ENCODE results near the gene ANAPC2.

Gene ANAPC2

DNA sequence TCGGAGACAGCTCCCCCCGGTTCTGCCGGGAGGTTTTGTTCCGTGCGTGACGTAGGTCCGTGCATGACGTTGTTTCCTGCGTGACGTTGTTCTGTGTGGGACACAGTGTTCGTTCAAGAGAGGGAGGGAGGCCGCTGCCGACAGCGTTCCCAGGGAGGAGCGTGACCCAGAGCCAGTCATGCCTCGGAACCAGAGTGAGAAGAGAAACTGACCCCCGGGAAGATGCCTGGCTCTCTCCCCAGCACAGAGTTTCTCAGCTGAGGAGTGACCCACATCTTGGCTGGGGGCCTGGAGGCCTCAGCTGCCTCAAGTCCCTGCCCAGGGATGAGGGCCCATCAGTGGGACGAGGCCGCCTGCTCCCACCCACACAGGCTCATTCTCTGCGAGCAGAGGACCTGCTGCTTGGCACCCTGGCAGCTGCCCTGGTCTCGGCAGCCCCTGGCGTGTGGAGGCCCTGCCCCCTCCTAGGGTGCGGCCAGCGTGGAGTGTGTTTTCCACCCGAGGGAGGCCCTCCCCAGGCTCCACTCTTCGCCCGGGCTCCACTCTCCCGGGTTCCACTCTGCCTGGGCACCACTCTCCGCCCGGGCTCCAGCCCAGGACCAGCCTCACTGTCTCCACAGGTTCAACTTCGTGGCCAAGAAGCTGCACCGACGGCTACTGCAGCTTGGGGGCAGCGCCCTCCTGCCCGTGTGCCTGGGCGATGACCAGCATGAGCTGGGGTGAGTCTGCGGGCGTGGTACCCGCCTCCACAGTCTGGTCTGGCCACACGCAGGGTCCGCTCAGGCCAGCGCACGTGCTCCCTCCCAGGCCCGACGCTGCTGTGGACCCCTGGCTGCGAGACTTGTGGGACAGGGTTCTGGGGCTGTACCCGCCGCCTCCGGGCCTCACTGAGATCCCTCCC, 25.1 kb upstream of the ANAPC2 start:
- TF ChIP-seq MYC (IDR thresholded peaks at IDR 0.05; ENCODE audit: low read depth, low read length), result no peak
- TF ChIP-seq, protein P1, sequence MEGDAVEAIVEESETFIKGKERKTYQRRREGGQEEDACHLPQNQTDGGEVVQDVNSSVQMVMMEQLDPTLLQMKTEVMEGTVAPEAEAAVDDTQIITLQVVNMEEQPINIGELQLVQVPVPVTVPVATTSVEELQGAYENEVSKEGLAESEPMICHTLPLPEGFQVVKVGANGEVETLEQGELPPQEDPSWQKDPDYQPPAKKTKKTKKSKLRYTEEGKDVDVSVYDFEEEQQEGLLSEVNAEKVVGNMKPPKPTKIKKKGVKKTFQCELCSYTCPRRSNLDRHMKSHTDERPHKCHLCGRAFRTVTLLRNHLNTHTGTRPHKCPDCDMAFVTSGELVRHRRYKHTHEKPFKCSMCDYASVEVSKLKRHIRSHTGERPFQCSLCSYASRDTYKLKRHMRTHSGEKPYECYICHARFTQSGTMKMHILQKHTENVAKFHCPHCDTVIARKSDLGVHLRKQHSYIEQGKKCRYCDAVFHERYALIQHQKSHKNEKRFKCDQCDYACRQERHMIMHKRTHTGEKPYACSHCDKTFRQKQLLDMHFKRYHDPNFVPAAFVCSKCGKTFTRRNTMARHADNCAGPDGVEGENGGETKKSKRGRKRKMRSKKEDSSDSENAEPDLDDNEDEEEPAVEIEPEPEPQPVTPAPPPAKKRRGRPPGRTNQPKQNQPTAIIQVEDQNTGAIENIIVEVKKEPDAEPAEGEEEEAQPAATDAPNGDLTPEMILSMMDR (IDR thresholded peaks at IDR 0.05; ENCODE audit: low read depth, low read length), result no peak
- TF ChIP-seq POLR2A (IDR thresholded peaks at IDR 0.05; ENCODE audit: extremely low read depth, insufficient read length), result no peak
- TF ChIP-seq, protein P2, sequence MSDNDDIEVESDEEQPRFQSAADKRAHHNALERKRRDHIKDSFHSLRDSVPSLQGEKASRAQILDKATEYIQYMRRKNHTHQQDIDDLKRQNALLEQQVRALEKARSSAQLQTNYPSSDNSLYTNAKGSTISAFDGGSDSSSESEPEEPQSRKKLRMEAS (IDR thresholded peaks at IDR 0.05; ENCODE audit: low read depth, low read length), result no peak
- DNase-seq (ENCODE audit: low read depth), result no peak
- H3K4me3 ChIP-seq (ENCODE audit: low read depth, low read length), result no peak overlapping the region

DNA sequence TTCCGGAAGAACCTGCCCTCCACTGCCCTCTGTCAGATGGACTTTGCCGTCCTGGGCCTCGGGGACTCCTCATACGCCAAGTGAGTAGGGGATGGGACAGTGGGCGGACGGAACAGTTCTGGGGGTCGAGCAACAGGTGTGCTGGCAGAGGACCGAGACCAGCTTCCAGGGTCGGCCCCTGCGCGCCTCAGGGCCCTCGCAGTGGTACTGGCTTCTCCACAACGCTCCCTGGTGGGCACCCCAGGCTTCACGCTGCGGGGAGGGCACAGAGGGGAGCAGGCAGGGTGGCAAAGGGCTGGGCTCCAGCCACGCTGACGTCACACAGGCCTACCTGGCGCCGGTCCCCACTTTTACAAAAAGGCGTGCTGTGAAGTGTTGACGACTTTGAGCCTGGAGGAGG, 24.2 kb upstream of the ANAPC2 start:
- no peak for DNase-seq (ENCODE audit: low read depth)
- TF ChIP-seq MYC (IDR thresholded peaks at IDR 0.05; ENCODE audit: low read depth, low read length) (no peak), POLR2A (IDR thresholded peaks at IDR 0.05; ENCODE audit: extremely low read depth, insufficient read length) (no peak)
- TF ChIP-seq, protein P1 (IDR thresholded peaks at IDR 0.05; ENCODE audit: low read depth, low read length), result no peak
- TF ChIP-seq, protein P2 (IDR thresholded peaks at IDR 0.05; ENCODE audit: low read depth, low read length), result no peak
- H3K4me3 ChIP-seq (ENCODE audit: low read depth, low read length), result no peak overlapping the region

DNA sequence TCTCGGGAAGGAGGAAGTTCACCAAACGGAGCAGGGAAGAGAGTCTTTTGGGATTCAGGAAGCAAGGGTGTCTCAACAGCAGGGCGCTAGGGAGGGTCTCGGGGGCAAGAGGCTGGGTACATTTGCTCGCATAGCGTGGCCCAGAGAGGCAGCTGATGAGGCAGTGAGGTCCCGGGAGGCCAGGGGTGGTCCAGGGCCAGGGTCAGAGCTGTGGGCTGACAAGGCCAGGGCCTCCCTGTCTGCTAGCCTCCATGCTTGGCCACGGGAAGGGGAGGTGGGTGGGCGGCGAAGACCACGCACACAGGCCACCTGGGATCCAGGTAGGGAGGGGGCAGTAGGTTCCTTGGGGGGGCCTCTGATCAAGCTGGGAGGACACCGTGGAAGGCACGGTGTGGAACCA, 23.2 kb upstream of the ANAPC2 start:
- no peak overlapping the region for H3K4me3 ChIP-seq (ENCODE audit: low read depth, low read length)
- no peak for DNase-seq (ENCODE audit: low read depth)
- TF ChIP-seq, protein P1 (IDR thresholded peaks at IDR 0.05; ENCODE audit: low read depth, low read length), result no peak
- TF ChIP-seq MYC (IDR thresholded peaks at IDR 0.05; ENCODE audit: low read depth, low read length) (no peak), POLR2A (IDR thresholded peaks at IDR 0.05; ENCODE audit: extremely low read depth, insufficient read length) (no peak)
- TF ChIP-seq, protein P2 (IDR thresholded peaks at IDR 0.05; ENCODE audit: low read depth, low read length), result no peak

DNA sequence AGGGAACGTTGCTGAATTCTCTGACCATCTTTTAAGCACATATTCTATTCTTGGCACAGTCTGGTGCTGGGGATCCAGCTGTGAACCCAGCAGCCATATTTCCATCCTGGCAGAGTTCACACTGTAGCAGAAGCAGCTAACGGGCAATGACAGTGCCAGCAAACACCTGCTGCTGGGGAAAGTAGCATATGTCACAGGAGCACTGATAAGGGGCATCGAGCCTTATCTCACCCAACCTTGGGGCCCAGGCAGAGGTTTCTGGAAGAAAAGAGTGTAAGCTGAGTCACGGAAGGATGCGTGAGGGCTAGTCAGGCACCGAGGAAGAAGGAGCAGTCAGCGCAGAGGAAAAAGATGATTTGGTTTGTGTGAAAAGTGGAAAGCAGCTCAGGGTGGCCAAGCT, 18.2 kb upstream of the ANAPC2 start:
- no peak for DNase-seq (ENCODE audit: low read depth)
- peak overlapping the region; percentile 99 for H3K4me3 ChIP-seq (ENCODE audit: low read depth, low read length)
- TF ChIP-seq MYC (IDR thresholded peaks at IDR 0.05; ENCODE audit: low read depth, low read length) (no peak), POLR2A (IDR thresholded peaks at IDR 0.05; ENCODE audit: extremely low read depth, insufficient read length) (no peak)
- TF ChIP-seq, protein P1 (IDR thresholded peaks at IDR 0.05; ENCODE audit: low read depth, low read length), result no peak
- TF ChIP-seq, protein P2 (IDR thresholded peaks at IDR 0.05; ENCODE audit: low read depth, low read length), result no peak

DNA sequence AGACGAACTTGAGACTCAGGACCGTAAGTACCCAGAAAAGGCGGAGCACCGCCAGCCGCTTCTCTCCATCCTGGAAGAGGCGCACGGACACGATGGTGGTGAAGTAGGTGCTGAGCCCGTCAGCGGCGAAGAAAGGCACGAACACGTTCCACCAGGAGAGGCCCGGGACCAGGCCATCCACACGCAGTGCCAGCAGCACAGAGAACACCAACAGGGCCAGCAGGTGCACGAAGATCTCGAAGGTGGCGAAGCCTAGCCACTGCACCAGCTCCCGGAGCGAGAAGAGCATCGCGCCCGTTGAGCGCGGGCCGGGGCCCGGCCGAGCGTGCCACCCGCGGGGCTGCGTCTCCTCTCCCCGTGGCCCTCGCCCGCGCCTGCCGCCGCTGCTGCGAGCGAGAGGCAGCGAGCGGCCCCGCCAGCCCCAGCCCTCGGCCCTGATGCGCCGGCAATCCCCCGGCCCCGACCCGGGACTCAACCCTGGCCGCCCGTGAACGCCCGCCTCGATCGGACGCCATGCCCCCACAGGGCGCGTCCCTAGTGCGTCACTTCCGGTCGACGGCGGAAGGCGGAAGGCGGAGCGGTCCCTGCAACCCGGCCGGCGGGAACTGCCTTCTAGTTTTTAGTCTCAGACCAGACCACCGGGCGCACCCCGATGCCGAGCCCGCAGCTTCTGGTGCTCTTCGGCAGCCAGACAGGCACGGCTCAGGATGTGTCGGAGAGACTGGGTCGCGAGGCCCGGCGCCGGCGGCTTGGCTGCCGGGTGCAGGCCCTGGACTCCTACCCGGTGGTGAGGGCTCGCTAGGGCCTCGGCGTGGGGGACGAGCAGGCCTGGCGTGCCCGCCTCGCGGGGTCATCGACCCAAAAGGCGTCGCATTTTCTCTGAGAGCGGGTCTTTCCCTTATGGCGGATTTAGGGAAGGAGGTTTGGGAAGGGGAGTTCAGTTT, 17.0 kb upstream of the ANAPC2 start, which contains the start of the genes NDOR1 and TMEM203:
NDOR1 (plus strand) TSS at position 575 of the 944 bp plus-strand sequence; CDS start at position 653, 78 bp downstream.
TMEM203 (minus strand) TSS at position 523 of the 944 bp plus-strand sequence; CDS start at position 289, 234 bp downstream.
- TF ChIP-seq, protein P2 (IDR thresholded peaks at IDR 0.05; ENCODE audit: low read depth, low read length), result peak; percentile 55; the same call in 1 of the 2 replicates
- TF ChIP-seq MYC (IDR thresholded peaks at IDR 0.05; ENCODE audit: low read depth, low read length) (peak; percentile 88), POLR2A (IDR thresholded peaks at IDR 0.05; ENCODE audit: extremely low read depth, insufficient read length) (peak; percentile 43)
- TF ChIP-seq, protein P1 (IDR thresholded peaks at IDR 0.05; ENCODE audit: low read depth, low read length), result no peak
- DNase-seq (ENCODE audit: low read depth), result peak; percentile 89

More for the DNA sequence above, 17.0 kb upstream of the ANAPC2 start, which contains the start of the genes NDOR1 and TMEM203:
- peak within 1 kb of the TSS; percentile 99 for H3K4me3 ChIP-seq (ENCODE audit: low read depth, low read length)
